ENCODE measurements around the gene ZFYVE21. TPM values are rescaled to one million over a fixed set of nuclear protein-coding genes. Genes with fewer than 3 reads are reported as not detected.
"Not testable (repeated sequence)": the region's sequence is repeated elsewhere in the genome, so short reads cannot be mapped to it uniquely, and the experiment has no call there.

ZFYVE21 gene
- total RNA-seq, 4 donors from 2014 or later, result 128 to 268 (median 205) TPM

DNA sequence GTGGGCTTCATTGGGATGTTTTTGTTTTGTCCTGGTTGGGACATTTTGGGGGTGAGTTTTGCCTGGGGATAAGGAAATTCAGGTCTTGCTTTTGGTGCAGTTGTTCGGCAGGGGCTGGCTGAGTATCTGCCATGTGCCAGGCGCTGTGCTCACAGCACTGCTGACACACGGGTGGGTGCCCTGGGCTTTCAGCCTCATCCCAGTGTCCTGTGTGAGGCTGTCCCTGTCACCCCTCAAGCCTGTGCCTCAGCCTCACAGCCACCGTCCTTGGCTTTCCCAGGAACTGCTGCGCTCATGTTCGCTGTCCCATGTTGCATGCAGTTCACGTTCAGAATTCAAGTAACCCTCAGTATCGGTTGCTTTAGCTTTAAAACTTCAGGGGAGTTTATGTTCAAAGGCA, 25.3 kb upstream of the ZFYVE21 start:
- no peaks in the 10 kb centered on the region for H3K9me3 ChIP-seq
- H3K27me3 ChIP-seq, result no peaks in the 10 kb centered on the region
- no peak overlapping the region for H3K4me3 ChIP-seq
- WGBS, 2 donors (ENCODE audit: low coverage in 1 of 2), result 73 to 77% methylated on average over 4 to 5 of the region's 8 CpGs
- no peak for ATAC-seq
- peaks cover 0 to 77% of the 10 kb centered on the region in 2 donors for H3K36me3 ChIP-seq
- H3K4me1 ChIP-seq, result peaks cover 0 to 61% (median 3%) of the 10 kb centered on the region in 3 donors
- H3K27ac ChIP-seq, result peak overlapping the region in 1 of 4 donors; percentile 54
- TF ChIP-seq POLR2A (IDR thresholded peaks at IDR 0.05), result no peak
- TF ChIP-seq, protein P1, sequence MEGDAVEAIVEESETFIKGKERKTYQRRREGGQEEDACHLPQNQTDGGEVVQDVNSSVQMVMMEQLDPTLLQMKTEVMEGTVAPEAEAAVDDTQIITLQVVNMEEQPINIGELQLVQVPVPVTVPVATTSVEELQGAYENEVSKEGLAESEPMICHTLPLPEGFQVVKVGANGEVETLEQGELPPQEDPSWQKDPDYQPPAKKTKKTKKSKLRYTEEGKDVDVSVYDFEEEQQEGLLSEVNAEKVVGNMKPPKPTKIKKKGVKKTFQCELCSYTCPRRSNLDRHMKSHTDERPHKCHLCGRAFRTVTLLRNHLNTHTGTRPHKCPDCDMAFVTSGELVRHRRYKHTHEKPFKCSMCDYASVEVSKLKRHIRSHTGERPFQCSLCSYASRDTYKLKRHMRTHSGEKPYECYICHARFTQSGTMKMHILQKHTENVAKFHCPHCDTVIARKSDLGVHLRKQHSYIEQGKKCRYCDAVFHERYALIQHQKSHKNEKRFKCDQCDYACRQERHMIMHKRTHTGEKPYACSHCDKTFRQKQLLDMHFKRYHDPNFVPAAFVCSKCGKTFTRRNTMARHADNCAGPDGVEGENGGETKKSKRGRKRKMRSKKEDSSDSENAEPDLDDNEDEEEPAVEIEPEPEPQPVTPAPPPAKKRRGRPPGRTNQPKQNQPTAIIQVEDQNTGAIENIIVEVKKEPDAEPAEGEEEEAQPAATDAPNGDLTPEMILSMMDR (IDR thresholded peaks at IDR 0.05), result no peak
- TF ChIP-seq POLR2AphosphoS5 (IDR thresholded peaks at IDR 0.05), result no peak
- TF ChIP-seq EP300 (IDR thresholded peaks at IDR 0.05), result no peak

DNA sequence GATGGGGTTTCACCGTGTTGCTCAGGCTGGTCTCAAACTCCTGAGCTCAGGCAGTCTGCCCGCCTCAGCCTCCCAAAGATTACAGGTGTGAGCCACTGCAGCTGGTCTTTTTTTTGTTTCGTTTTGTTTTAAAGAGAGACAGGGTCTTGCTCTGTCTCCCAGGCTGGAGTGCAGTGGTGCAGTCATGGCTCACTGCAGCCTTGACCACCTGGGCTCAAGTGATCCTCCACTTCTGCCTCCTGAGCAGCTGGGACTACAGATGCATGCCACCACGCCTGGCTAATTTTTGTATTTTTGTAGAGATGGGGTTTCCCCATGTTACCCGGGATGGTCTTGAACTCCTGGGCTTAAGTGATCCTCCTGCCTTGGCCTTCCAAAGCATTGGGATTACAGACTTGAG, 24.0 kb upstream of the ZFYVE21 start:
- H3K27ac ChIP-seq, ATAC-seq, H3K27me3 ChIP-seq, H3K4me3 ChIP-seq, H3K9me3 ChIP-seq: not testable (repeated sequence)
- WGBS, 2 donors (ENCODE audit: low coverage in 1 of 2), result 70 to 71% methylated on average over 2 to 3 of the region's 5 CpGs
- Histone ChIP-seq H3K36me3 (peaks cover 0 to 63% of the 10 kb centered on the region in 2 donors), H3K4me1 (peaks cover 0 to 62% (median 15%) of the 10 kb centered on the region in 3 donors)

DNA sequence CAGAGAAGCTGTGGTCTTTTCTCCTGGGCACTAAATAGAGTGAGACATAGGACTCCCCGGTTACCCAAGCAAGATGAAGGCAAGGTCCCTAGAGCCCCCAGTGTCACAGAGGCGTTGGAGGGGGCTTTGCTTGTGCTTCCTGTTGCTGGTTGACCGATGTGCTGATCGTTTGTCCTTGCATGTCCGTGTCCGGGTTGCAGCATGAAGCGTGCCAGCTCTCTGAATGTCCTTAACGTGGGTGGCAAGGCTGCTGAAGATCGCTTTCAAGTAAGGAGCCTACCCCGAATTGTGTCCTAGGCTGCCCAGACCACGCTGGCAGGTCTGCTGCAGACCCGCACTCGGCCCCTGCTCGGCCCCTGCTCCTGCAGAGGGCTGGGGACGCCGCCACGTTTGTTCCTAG, 23.5 kb upstream of the ZFYVE21 start:
- no peak for TF ChIP-seq POLR2A (IDR thresholded peaks at IDR 0.05)
- TF ChIP-seq EP300 (IDR thresholded peaks at IDR 0.05), result no peak
- no peak for TF ChIP-seq POLR2AphosphoS5 (IDR thresholded peaks at IDR 0.05)
- TF ChIP-seq, protein P1 (IDR thresholded peaks at IDR 0.05), result no peak
- Histone ChIP-seq H3K4me1 (peaks cover 1 to 62% (median 21%) of the 10 kb centered on the region in 3 donors), H3K36me3 (peaks cover 0 to 58% of the 10 kb centered on the region in 2 donors)

DNA sequence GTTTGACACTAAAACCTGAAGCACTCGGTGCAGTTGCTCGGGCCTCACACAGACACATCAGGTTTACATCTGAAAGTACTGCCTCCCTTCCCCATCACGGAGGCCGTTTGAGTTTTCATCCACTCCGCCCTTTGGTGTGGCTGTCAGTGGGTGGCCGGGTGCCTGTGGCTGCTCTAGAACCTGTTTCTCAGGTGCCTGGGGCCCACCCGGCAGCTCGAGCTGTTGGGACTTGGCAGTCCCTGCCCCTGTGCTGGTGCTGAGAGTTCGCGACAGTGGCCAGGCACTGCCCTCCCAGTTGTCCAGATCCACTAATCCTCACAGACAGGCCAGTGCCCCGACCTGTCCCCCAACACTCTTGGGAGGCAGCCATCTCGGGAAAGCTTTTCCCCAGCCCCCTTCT, 22.7 kb upstream of the ZFYVE21 start:
- whole genome bisulfite sequencing, 2 donors (ENCODE audit: low coverage in 1 of 2), result 50 to 57% methylated on average over 1 to 2 of the region's 12 CpGs
- Histone ChIP-seq H3K27ac (no peak overlapping the region), H3K27me3 (no peaks in the 10 kb centered on the region), H3K9me3 (no peaks in the 10 kb centered on the region), H3K4me1 (peaks cover 3 to 63% (median 28%) of the 10 kb centered on the region in 3 donors), H3K36me3 (peaks cover 0 to 57% of the 10 kb centered on the region in 2 donors), H3K4me3 (no peak overlapping the region)
- TF ChIP-seq POLR2A (IDR thresholded peaks at IDR 0.05), result no peak
- no peak for TF ChIP-seq EP300 (IDR thresholded peaks at IDR 0.05)
- TF ChIP-seq POLR2AphosphoS5 (IDR thresholded peaks at IDR 0.05), result no peak
- TF ChIP-seq, protein P1 (IDR thresholded peaks at IDR 0.05), result no peak
- ATAC-seq, result no peak

More for the DNA sequence above, 23.5 kb upstream of the ZFYVE21 start:
- Histone ChIP-seq H3K27ac (no peak overlapping the region), H3K4me3 (no peak overlapping the region), H3K27me3 (no peaks in the 10 kb centered on the region), H3K9me3 (no peaks in the 10 kb centered on the region)
- 89% methylated on average over 13 of the region's 17 CpGs; no CpG with 5 or more reads in 1 of the 2 donors for WGBS, 2 donors (ENCODE audit: low coverage in 1 of 2)
- ATAC-seq, result no peak

DNA sequence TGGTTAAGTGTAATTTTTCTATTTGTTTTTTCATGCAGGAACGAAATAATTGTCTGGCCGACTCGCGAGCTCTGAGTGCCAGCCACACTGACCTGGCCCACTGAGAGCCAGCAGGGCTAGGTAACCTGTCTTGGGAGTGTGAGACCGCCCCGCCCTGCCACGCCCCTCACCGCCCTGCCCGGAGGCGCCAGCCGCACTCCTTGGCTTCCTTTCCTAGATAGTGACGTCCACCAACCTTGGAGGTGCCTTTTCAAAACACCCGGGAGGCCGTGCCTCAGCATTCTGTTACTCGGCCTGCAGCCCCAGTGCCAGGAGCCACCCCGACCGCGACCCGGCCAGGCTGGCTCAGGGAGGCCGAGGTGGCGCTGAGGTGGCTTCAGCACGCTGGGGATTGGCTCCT, 22.1 kb upstream of the ZFYVE21 start:
- no peak for ATAC-seq
- Histone ChIP-seq H3K36me3 (peaks cover 0 to 57% of the 10 kb centered on the region in 2 donors), H3K4me3 (no peak overlapping the region), H3K4me1 (peaks cover 3 to 63% (median 34%) of the 10 kb centered on the region in 3 donors), H3K27ac (no peak overlapping the region), H3K9me3 (no peaks in the 10 kb centered on the region), H3K27me3 (no peaks in the 10 kb centered on the region)
- 100% methylated on average over 1 of the region's 22 CpGs; no CpG with 5 or more reads in 1 of the 2 donors for WGBS, 2 donors (ENCODE audit: low coverage in 1 of 2)
- TF ChIP-seq POLR2AphosphoS5 (IDR thresholded peaks at IDR 0.05) (no peak), POLR2A (IDR thresholded peaks at IDR 0.05) (no peak), EP300 (IDR thresholded peaks at IDR 0.05) (no peak)
- TF ChIP-seq, protein P1 (IDR thresholded peaks at IDR 0.05), result no peak

Data from gastroesophageal sphincter (tissue), 4 donors.